ENCODE data around the gene COX7A1. TPM values are rescaled to one million over a fixed set of nuclear protein-coding genes. Genes with fewer than 3 reads are reported as not detected.
"Not testable (repeated sequence)": the region's sequence is repeated elsewhere in the genome, so short reads cannot be mapped to it uniquely, and the experiment has no call there.

Gene COX7A1
- total RNA-seq, 1 donor from 2014 or later: 3.9 TPM

GRCh38 chr19:36142046-36142445, 10.2 kb downstream of the COX7A1 start:
- ATAC-seq: no peak
- no peak for DNase-seq (ENCODE audit: low spot score)

GRCh38 chr19:36141039-36141927, 11.0 kb downstream of the COX7A1 start:
- DNase-seq (ENCODE audit: low spot score) (peak; percentile 89), ATAC-seq (peak; percentile 76)

- peak; percentile 59 for DNase-seq (ENCODE audit: low spot score)
Observed at GRCh38 chr19:36140304-36141038, 11.8 kb downstream of the COX7A1 start.

GRCh38 chr19:36139473-36140303, 12.6 kb downstream of the COX7A1 start, which contains the start of gene CAPNS1:
Gene CAPNS1 (plus strand): TSS chr19:36140066. CDS start chr19:36141012, 946 bp downstream.
- ATAC-seq (peak; percentile 86), DNase-seq (ENCODE audit: low spot score) (peak; percentile 98)

More at GRCh38 chr19:36140304-36141038, 11.8 kb downstream of the COX7A1 start:
- peak; percentile 32 for ATAC-seq

GRCh38 chr19:36139120-36139472, 13.2 kb downstream of the COX7A1 start:
- no peak for ATAC-seq
- no peak for DNase-seq (ENCODE audit: low spot score)

GRCh38 chr19:36136964-36137686, 15.1 kb downstream of the COX7A1 start:
- DNase-seq (ENCODE audit: low spot score): peak; percentile 73
- peak; percentile 47 for ATAC-seq

GRCh38 chr19:36134867-36135266, 17.4 kb downstream of the COX7A1 start:
- ATAC-seq; DNase-seq (ENCODE audit: low spot score): not testable (repeated sequence)

GRCh38 chr19:36131221-36131620, 21.0 kb downstream of the COX7A1 start:
- ATAC-seq; DNase-seq (ENCODE audit: low spot score): not testable (repeated sequence)

GRCh38 chr19:36128392-36128736, 23.9 kb downstream of the COX7A1 start:
- ATAC-seq: peak; percentile 66
- peak; percentile 61 for DNase-seq (ENCODE audit: low spot score)

GRCh38 chr19:36125557-36125956, 26.7 kb downstream of the COX7A1 start:
- no peak for DNase-seq (ENCODE audit: low spot score)
- ATAC-seq: no peak

GRCh38 chr19:36121486-36122124, 30.6 kb downstream of the COX7A1 start:
- ATAC-seq: no peak
- DNase-seq (ENCODE audit: low spot score): no peak

- no peak for ATAC-seq
- no peak for DNase-seq (ENCODE audit: low spot score)
Observed at GRCh38 chr19:36120984-36121358, 31.3 kb downstream of the COX7A1 start.

- no peak for ATAC-seq
- DNase-seq (ENCODE audit: low spot score): no peak
Observed at GRCh38 chr19:36120092-36120983, 31.9 kb downstream of the COX7A1 start.

- DNase-seq (ENCODE audit: low spot score): no peak
- ATAC-seq: no peak
Observed at GRCh38 chr19:36116344-36116637, 36.0 kb downstream of the COX7A1 start.

GRCh38 chr19:36115453-36116343, 36.5 kb downstream of the COX7A1 start, which contains the start of gene TBCB:
Gene TBCB (plus strand): TSS chr19:36115468. CDS start chr19:36115561, 93 bp downstream.
- peak; percentile 60 for ATAC-seq
- no peak for DNase-seq (ENCODE audit: low spot score)

GRCh38 chr19:36114721-36115452, 37.4 kb downstream of the COX7A1 start, which contains the start of gene POLR2I:
Gene POLR2I (minus strand): TSS chr19:36114875. CDS start chr19:36114856, 19 bp downstream.
- DNase-seq (ENCODE audit: low spot score): peak; percentile 100
- peak; percentile 89 for ATAC-seq

All from left lobe of liver (tissue), 2 donors.